Glutamatergic neuron (in vitro differentiated cells): ENCODE measurements around the gene MYL6. TPM values are rescaled to one million over a fixed set of nuclear protein-coding genes. Genes with fewer than 3 reads are reported as not detected.
"Not testable (repeated sequence)": the region's sequence is repeated elsewhere in the genome, so short reads cannot be mapped to it uniquely, and the experiment has no call there.

Experiments used
- DNase-seq: peaks from one replicate; pipeline ENCODE4 v3.0.0; 2022
- H3K27ac Mint-ChIP-seq: one replicate; pipeline ENCODE4 v1.8.0; 2020; ENCODE audit warnings: mild to moderate bottlenecking, mixed read lengths, inconsistent platforms; ENCODE audit not compliant: unreplicated experiment
- H3K27me3 Mint-ChIP-seq: one replicate; pipeline ENCODE4 v1.8.0; 2020; ENCODE audit warnings: mild to moderate bottlenecking, moderate library complexity, mixed read lengths, inconsistent platforms; ENCODE audit not compliant: unreplicated experiment
- H3K36me3 Mint-ChIP-seq: one replicate; pipeline ENCODE4 v1.8.0; 2020; ENCODE audit warnings: mild to moderate bottlenecking, mixed read lengths, inconsistent platforms; ENCODE audit not compliant: unreplicated experiment
- H3K4me1 Mint-ChIP-seq: one replicate; pipeline ENCODE4 v1.8.0; 2020; ENCODE audit warnings: mild to moderate bottlenecking, low read depth, mixed read lengths, inconsistent platforms; ENCODE audit not compliant: unreplicated experiment
- H3K4me3 Mint-ChIP-seq: one replicate; pipeline ENCODE4 v1.8.0; 2020; ENCODE audit warnings: mild to moderate bottlenecking, mixed read lengths, inconsistent platforms; ENCODE audit not compliant: unreplicated experiment
- H3K9me3 Mint-ChIP-seq: one replicate; pipeline ENCODE4 v1.8.0; 2020; ENCODE audit warnings: mild to moderate bottlenecking, moderate library complexity, mixed read lengths, inconsistent platforms; ENCODE audit not compliant: unreplicated experiment
- CTCF ChIP-seq: fragments of 200-600 bp; sonication (generic); IDR thresholded peaks from one replicate; pipeline ENCODE4 v1.5.0; 2021; ENCODE audit not compliant: partially characterized antibody, unreplicated experiment
- total RNA-seq: library from RNA; stranded (reverse); fragmentation: NEBNext Ultra II Directional; extraction: Animal tissue kit (Norgen Biotek cat#: 25700); gene quantifications from one replicate; pipeline ENCODE4 v1.2.1, GENCODE V29; 2021; ENCODE audit not compliant: unreplicated experiment

The MYL6 gene
- total RNA-seq, 1 donor from 2014 or later, result 2,223 TPM

DNA sequence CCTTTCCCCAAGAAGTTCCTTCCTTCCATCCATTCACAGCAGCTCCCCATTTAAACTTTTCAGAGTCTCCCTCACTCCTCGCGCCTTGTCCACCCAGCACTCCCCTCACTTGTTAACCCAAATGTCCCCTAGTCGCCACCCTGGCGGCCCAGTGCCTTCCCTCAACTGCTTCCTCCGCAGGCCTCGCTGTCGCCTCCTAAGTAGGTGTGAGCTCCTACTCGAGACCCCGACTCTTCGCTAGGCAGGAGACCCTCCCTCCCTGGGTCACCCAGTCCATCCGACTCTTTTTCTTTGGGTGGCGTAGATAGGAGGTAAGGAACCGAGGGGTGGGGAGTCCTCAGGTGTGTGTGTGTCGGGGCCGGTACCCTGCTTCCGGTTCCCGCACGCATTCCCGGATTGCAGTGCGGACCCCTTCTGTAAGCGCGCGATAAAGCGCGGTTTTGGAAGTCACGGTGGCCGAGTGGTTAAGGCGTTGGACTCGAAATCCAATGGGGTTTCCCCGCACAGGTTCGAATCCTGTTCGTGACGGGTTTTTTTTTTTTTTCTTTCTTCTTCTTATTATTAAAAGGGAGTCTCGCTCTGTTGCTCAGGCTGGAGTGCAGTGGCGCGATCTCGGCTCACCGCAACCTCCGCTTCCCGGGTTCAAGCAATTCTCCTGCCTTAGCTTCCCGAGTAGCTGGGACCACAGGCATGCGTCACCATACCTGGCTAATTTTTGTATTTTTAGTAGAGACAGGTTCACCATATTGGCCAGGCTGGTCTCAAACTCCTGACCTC lies 31.9 kb downstream of the MYL6 start:
- Mint-ChIP-seq H3K4me1 (peaks cover 8% of the 10 kb centered on the region), H3K4me3 (peak overlapping the region; percentile 97), H3K27me3 (peaks cover 21% of the 10 kb centered on the region), H3K9me3 (peaks cover 24% of the 10 kb centered on the region), H3K27ac (peak overlapping the region; percentile 96), H3K36me3 (peaks cover 4% of the 10 kb centered on the region)
- peak; percentile 90 for DNase-seq
- peak; percentile 37 for TF ChIP-seq CTCF

GRCh38 chr12:56190695-56191155 lies 32.6 kb downstream of the MYL6 start:
- Mint-ChIP-seq H3K36me3 (peaks cover 4% of the 10 kb centered on the region), H3K4me3 (peak overlapping the region; percentile 97), H3K27me3 (peaks cover 21% of the 10 kb centered on the region), H3K9me3 (peaks cover 23% of the 10 kb centered on the region), H3K27ac (peak overlapping the region; percentile 96), H3K4me1 (peaks cover 8% of the 10 kb centered on the region)
- no peak for DNase-seq
- no peak for TF ChIP-seq CTCF

DNA sequence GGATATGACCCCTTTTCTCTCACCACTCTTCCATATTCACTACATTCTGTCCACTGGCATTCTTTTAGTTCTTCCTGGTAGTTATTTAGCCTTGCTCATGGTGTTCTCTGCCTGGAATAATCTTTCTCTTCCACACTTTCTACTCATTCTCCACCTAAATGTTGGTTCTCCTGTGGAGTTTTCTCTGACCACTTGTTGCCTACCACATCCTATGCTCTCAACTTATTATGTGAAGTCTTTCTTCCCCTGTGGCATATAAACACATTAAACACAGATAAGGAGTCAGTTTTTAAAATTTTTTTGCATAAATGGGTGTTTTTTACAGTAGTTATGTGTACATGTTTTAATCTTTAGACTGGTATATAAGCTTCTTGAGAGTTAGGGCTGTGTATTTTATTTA lies 34.4 kb downstream of the MYL6 start:
- H3K4me3 Mint-ChIP-seq, result no peak overlapping the region
- no peak overlapping the region for H3K27ac Mint-ChIP-seq
- no peak for TF ChIP-seq CTCF
- peaks cover 6% of the 10 kb centered on the region for H3K4me1 Mint-ChIP-seq
- H3K27me3 Mint-ChIP-seq, result peaks cover 21% of the 10 kb centered on the region
- H3K9me3 Mint-ChIP-seq, result peaks cover 22% of the 10 kb centered on the region
- peaks cover 4% of the 10 kb centered on the region for H3K36me3 Mint-ChIP-seq
- DNase-seq, result no peak

DNA sequence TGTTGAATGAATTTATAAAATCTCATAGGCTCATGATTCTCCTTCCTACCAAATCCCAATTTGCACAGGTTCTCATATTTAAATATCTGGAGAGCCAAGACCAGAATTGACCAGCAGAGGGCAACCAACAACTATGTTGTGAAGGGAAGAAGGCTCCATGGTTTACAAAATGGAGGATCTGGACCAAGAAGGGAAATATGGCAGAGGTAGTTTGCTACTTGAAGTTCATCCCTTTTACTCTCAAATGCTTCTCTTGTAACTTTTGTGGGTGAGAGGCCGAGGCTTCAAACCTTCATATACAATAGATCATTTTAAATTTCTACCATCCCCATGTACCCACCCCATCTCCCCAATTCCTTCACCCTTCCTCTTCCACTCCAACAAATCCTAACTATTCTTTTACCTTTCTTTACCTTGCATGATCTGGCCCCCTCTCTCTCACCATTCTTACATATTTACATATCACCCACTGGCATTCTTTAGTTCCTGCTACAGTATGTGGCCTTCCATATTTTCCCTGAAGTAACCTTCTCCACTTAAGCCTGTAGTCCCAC lies 34.9 kb downstream of the MYL6 start:
- peak overlapping the region; percentile 2 for H3K27ac Mint-ChIP-seq
- peaks cover 2% of the 10 kb centered on the region for H3K4me1 Mint-ChIP-seq
- peak; percentile 78 for TF ChIP-seq CTCF
- peaks cover 4% of the 10 kb centered on the region for H3K36me3 Mint-ChIP-seq
- H3K4me3 Mint-ChIP-seq, result peak overlapping the region; percentile 35
- peaks cover 21% of the 10 kb centered on the region for H3K27me3 Mint-ChIP-seq
- peaks cover 23% of the 10 kb centered on the region for H3K9me3 Mint-ChIP-seq
- DNase-seq, result peak; percentile 68

DNA sequence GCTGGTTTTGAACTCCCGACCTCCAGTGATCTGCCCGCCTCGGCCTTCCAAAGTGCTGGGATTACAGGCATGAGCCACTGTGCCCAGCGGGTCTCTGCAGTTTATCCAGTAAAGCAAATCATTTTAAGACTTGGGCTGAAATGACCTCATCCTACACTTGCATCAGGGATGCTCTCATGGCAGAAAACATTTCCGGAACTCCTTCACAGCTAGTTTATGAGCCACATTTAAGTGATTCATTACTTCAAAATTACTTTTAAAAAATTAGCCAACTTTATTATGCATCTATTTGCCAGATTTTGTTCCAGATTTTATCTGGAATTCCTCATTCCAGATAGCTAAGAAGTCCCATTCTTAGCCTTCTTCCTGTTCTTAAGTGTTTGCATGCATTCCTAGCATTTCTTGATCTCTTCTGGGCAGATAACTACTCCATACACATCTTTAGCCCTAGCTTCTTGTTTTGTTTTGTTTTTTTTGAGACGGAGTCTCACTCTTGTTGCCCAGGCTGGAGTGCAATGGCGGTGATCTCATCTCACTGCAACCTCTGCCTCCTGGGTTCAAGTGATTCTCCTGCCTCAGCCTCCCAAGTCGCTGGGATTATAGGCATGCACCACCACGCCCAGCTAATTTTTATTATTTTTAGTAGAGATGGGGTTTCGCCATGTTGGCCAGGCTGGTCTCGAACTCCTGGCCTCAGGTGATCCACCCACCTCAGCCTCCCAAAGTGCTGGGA lies 38.8 kb downstream of the MYL6 start:
- not testable (repeated sequence) for H3K4me1 Mint-ChIP-seq, DNase-seq, H3K9me3 Mint-ChIP-seq, H3K36me3 Mint-ChIP-seq, H3K27me3 Mint-ChIP-seq, H3K27ac Mint-ChIP-seq
- peak overlapping the region; percentile 25 for H3K4me3 Mint-ChIP-seq
